Left ventricle myocardium inferior (tissue), 1 donor: ENCODE measurements around the gene PNKP. TPM values are rescaled to one million over a fixed set of nuclear protein-coding genes. Genes with fewer than 3 reads are reported as not detected.
A peak's percentile ranks its signal among the peaks of the same experiment; 100 is the strongest.

Source experiments
- DNase-seq: peaks from one replicate; pipeline ENCODE4 v3.0.0-alpha.2; 2020
- H3K27ac ChIP-seq: fragments of 200-600 bp; replicated peaks from 2 replicates; pipeline ENCODE4 v1.8.0; 2021
- H3K27me3 ChIP-seq: fragments of 200-600 bp; 2 replicates; pipeline ENCODE4 v1.8.0; 2021; ENCODE audit warnings: low read depth
- H3K36me3 ChIP-seq: fragments of 200-600 bp; 2 replicates; pipeline ENCODE4 v1.8.0; 2021
- H3K4me1 ChIP-seq: fragments of 200-600 bp; 2 replicates; pipeline ENCODE4 v1.8.0; 2021
- H3K4me3 ChIP-seq: fragments of 200-600 bp; 2 replicates; pipeline ENCODE4 v1.8.0; 2021; ENCODE audit warnings: mild to moderate bottlenecking, moderate library complexity
- H3K9me3 ChIP-seq: fragments of 200-600 bp; replicated peaks from 2 replicates; pipeline ENCODE4 v1.8.0; 2021
- CTCF ChIP-seq: fragments of 200-600 bp; IDR thresholded peaks from 2 replicates; pipeline ENCODE4 v1.8.0; 2021; ENCODE audit warnings: antibody characterized with exemption, mild to moderate bottlenecking, borderline replicate concordance
- intact Hi-C: fragments of 100-400 bp; cut with micrococcal nuclease; formaldehyde crosslinking; loops from one replicate; pipeline ENCODE4 v1.11.0; 2022
- total RNA-seq: library from RNA; stranded (reverse); fragmentation: NEBNext Ultra II Directional; extraction: Animal tissue kit (Norgen Biotek cat#: 25700); gene quantifications from one replicate; pipeline ENCODE4 v1.2.1, GENCODE V29; 2021
- donor health status: DM: no; HTN: yes; CAD: no; lungs with severe emphysema.

The PNKP gene
- total RNA-seq, 1 donor from 2014 or later = 45.1 TPM

GRCh38 chr19:49844138-49845095 lies 23.0 kb downstream of the PNKP start:
- H3K36me3 ChIP-seq = peaks cover 5% of the 10 kb centered on the region
- intact Hi-C loops = no loop called here
- peaks cover 1% of the 10 kb centered on the region for H3K4me1 ChIP-seq
- no peak for DNase-seq
- H3K4me3 ChIP-seq = no peak overlapping the region
- TF ChIP-seq CTCF = no peak
- no peak overlapping the region for H3K27ac ChIP-seq
- peaks cover 5% of the 10 kb centered on the region for H3K9me3 ChIP-seq
- H3K27me3 ChIP-seq = no peaks in the 10 kb centered on the region

DNA sequence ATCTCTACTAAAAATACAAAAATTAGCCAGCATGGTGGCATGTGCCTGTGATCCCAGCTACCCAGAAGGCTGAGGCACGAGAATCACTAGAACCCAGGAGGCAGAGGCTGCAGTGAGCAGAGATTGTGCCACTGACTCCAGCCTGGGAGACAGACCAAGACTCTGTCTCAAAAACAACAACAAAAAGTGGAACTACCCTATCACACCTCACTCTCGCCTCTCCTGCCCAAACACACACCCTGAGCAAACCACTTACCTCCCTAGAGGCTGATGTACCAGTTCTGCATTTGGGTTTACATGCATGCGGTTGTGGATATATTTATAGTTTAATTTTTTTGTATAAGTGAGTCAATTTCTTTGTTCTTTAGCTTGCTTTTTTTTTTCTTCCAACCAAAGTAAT lies 24.1 kb downstream of the PNKP start:
- TF ChIP-seq CTCF = no peak
- H3K36me3 ChIP-seq = peaks cover 17% of the 10 kb centered on the region
- no peaks in the 10 kb centered on the region for H3K9me3 ChIP-seq
- intact Hi-C loops = no loop called here
- DNase-seq = no peak
- H3K27ac ChIP-seq = no peak overlapping the region
- no peak overlapping the region for H3K4me3 ChIP-seq
- no peaks in the 10 kb centered on the region for H3K27me3 ChIP-seq
- H3K4me1 ChIP-seq = peaks cover 6% of the 10 kb centered on the region

DNA sequence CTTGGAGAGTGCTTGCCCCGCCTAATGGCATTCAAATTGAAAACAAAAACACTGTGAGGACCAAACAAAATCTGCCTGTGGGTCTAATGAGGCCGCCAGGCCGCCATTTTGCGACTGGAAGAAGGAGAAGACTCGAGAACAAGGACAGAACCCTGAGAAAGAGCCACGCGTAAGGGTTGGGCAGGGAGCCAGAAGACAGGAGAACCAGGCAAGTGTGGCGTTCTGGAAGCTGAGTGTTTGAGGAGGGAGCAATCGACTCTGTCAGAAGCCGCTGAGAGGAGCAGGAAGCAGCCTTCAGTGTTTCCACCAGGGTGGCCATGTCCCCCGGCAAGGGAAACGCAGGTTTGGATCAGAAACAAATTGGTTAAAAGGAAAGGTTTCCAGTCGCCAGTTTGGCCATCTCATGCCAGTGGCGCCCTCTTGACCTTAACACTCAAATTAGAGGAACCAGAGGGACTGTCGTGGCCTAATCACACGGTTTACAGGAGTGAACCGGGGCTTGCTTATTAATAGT lies 26.6 kb downstream of the PNKP start:
- no peak for DNase-seq
- no peak overlapping the region for H3K4me3 ChIP-seq
- no peak for TF ChIP-seq CTCF
- H3K36me3 ChIP-seq = peaks cover 40% of the 10 kb centered on the region
- no peak overlapping the region for H3K27ac ChIP-seq
- peaks cover 6% of the 10 kb centered on the region for H3K4me1 ChIP-seq
- no peaks in the 10 kb centered on the region for H3K27me3 ChIP-seq
- intact Hi-C loops = no loop called here
- no peaks in the 10 kb centered on the region for H3K9me3 ChIP-seq

DNA sequence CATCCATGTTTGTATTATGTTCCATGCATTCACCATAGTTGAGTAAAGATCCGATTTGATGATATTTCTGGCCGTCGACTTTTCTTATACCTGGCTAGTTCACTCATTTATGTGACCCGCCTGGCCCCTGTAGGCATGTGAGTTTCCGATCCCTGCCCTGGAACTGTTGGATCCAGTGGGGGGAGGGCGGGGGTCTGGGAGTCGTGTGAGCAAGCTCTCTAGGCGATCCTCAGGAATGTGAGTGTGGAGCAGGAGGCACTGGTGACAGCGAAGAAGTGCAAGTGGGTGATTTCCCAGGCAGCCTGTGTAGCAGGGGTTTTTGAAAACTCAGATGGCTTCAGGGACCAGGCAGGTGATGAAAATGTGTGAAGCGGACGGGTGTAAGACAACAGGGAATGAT lies 27.1 kb downstream of the PNKP start:
- no peaks in the 10 kb centered on the region for H3K9me3 ChIP-seq
- intact Hi-C loops = no loop called here
- peaks cover 45% of the 10 kb centered on the region for H3K36me3 ChIP-seq
- TF ChIP-seq CTCF = no peak
- no peak overlapping the region for H3K4me3 ChIP-seq
- no peak overlapping the region for H3K27ac ChIP-seq
- no peaks in the 10 kb centered on the region for H3K27me3 ChIP-seq
- DNase-seq = no peak
- H3K4me1 ChIP-seq = peaks cover 6% of the 10 kb centered on the region

DNA sequence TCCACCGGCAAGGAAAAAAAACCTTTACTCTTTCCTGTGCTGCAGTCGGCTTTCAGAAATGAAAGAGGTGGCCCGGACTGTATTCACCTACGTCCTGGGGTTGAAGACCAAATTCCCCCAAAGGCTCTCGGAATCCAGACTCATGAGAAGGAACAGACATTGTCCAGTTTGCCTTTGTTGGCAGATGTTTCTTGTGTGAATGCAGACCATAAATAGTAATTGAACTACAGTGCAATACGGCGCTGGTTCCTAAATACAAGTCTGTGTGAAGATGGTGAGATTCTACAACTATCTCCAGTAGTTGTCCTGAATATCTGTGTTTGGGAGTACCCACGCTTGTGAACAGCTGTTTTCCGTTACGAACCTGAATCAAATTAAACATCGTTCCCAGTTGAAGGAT lies 27.7 kb downstream of the PNKP start:
- Histone ChIP-seq H3K9me3 (no peaks in the 10 kb centered on the region), H3K27me3 (no peaks in the 10 kb centered on the region), H3K4me3 (no peak overlapping the region), H3K36me3 (peaks cover 51% of the 10 kb centered on the region), H3K27ac (peak overlapping the region; percentile 57), H3K4me1 (peaks cover 6% of the 10 kb centered on the region)
- intact Hi-C loops = no loop called here
- TF ChIP-seq CTCF = no peak
- no peak for DNase-seq
